EL (cell line): Measurements from ENCODE around the gene MUS81.
"Not testable (repeated sequence)": the region's sequence is repeated elsewhere in the genome, so short reads cannot be mapped to it uniquely, and the experiment has no call there.

ENCODE experiments used
- DNase-seq: peaks from one replicate; pipeline ENCODE4 v3.0.0-alpha.2; 2016

The MUS81 gene

GRCh38 chr11:65880027-65880426, 19.8 kb downstream of the MUS81 start:
- DNase-seq = no peak

- DNase-seq = peak; percentile 51
These were observed 20.7 kb downstream of the MUS81 start for GRCh38 chr11:65880844-65881421.

- no peak for DNase-seq
These were observed 22.2 kb downstream of the MUS81 start for GRCh38 chr11:65882120-65883057.

DNA sequence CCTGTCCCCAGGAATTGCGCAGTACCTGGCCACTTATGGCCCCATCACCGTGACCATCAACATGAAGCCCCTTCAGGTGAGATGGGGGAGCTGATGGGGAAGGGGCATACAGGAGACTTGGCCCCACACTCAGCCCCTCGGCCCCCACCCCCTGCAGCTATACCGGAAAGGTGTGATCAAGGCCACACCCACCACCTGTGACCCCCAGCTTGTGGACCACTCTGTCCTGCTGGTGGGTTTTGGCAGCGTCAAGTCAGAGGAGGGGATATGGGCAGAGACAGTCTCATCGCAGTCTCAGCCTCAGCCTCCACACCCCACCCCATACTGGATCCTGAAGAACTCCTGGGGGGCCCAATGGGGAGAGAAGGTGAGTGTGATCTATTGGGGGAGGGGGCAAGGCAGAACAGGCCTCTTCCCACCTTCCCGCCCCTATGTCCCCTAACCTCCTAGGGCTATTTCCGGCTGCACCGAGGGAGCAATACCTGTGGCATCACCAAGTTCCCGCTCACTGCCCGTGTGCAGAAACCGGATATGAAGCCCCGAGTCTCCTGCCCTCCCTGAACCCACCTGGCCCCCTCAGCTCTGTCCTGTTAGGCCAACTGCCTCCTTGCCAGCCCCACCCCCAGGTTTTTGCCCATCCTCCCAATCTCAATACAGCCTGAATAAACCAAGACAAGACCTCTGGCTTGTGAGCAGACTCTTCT, 23.0 kb downstream of the MUS81 start:
- DNase-seq = no peak

DNA sequence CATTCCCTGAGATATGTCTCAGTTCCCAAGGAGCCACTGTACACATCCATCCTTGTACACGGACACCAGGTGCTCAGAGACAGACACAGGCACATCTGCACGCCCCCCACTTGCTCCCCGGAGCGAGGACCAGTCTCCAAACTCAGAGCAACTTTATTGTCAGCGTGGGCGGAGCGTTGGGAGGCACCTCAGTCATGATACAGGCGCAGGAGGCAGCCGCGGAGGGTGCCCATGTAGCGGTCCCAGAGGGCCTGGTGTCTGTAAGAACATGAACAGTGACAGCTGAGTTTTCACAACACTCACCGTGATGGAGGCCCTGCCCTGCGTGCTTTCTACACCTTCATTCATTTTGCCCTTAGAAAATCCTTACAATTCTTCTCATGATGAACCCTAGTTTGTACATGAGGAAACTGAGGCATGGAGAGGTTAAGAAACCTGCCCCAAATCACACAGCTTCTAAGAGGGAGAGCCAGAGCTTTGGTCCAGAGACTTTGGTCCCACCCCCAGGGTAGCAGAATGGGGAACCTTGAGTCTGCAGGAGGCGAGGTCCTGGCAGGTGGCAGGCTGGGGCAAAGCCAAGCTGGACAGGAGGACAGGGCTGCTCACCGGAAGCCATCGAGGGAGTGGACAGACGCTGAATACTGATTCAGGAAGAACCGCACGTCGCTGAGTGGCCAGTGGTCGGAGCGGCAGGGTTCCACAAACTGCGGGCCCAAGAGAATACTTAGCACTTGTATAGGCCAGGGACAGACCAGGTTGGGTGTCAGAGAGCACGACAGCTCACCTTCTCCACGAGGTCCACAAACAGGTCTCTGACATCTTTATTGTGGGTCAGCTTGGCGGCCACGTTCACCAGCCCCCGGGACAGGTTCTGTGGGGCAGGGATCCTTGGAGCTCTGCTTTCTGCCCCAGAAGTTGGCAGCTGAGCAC, 23.8 kb downstream of the MUS81 start:
- no peak for DNase-seq

DNA sequence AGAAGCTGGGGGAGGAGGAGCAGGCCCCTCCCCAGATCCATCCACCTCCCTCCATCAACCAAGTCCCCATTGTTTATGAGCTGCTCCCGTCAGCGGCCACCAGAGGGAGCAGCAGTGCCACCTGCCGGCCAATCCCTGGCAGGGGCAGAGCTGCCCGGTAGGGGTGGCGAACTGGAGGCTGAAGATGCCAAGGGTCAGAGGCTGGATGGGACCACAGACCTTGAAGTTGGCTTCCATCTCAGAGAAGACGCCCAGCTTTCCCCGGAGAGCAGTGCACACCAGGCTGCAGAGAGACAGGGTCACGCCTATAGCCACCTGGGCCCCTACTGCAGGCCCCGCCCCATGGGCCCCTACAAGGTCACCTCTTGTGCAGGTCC, 24.5 kb downstream of the MUS81 start:
- DNase-seq = peak; percentile 70

DNA sequence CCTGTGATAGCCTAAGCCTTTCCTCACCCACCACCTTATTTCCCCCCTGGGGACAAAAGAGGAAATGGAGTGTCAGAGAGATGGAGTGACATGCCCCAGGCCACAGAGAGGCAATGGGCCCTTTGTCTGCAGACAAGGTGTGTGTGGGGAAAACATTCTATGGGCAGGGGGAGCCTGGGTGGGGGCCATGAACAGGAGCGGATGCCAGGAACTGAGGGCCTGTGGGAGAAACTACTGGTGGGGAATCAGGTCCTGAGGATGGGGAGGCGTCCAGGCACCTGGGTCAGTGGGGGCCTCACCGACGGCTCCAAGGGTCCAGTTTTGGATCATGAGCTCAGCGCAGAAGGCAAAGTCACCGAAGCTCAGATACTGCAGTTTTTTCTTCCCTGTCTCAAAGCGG, 25.0 kb downstream of the MUS81 start:
- no peak for DNase-seq

DNA sequence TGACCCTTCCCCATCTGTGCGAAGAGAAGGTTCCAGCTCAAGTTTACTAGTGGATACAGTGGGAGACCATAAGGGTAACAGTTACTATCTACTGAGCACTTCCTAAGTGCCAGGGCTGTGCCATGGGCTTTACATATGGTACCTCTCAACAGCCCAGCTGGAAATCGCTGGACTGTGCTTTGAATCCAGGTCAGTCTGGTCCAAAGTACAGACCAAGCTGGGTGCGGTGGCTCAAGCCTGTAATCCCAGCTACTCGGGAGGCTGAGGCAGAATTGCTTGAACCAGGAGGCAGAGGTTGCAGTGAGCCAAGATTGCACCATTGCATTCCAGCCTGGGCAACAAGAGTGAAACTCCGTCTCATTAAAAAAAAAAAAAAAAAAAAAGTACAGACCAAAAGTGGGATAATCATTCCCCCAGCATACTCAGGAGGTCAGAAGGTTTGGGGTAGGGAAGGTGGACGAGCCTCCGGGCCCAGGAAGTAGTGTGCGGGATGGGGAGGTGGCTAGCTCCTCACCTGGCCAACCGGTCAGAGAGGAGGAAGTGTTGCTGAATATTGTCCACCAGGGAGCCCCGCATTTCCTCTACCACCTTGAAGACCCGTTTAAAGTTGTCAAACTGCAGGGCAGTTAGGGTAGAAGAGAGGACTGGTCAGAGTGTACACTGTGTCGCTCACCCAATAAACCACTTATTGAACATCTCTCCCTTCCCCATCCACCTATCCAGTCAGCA, 25.7 kb downstream of the MUS81 start:
- DNase-seq = no peak

GRCh38 chr11:65886826-65887722, 26.8 kb downstream of the MUS81 start:
- no peak for DNase-seq

- DNase-seq = no peak
These were observed 27.5 kb downstream of the MUS81 start for GRCh38 chr11:65887723-65888162.

DNA sequence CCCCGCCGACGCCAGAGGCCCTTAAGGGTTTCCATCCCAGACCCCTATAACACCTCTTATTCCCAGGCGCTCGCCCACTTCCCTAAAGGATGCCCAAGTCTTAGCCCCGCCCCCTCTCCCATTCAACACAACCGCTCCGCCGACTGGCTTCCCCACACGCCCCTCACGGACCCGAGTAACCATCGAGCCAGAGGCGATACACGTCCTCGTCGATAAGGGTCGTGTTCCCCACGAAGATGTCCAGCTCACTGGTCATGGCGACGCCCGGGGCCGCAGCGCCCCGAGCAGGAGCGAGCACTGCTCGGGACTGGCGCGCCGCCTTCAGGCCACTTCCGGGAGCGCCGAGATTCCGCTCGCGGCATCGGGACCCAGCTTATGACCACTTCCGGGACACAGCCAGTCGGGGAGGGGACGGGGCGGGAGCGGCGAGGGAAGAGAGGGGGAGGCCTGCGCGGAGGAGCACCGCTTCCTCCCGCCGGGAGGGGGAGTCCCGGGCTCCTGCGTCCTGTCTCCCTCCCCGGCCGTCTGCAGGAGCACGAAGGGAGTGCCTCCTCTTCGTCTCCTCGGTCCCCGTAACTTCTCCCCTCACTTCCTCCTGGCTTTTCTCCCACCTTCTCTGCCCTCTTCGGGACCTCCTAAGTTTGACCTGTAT, 28.1 kb downstream of the MUS81 start, which contains the start of gene FIBP:
Gene FIBP, minus strand, starts transcription at position 309 of the 652 bp plus-strand sequence. Its CDS starts 53 bp downstream, at position 256.
- DNase-seq = peak; percentile 98

DNA sequence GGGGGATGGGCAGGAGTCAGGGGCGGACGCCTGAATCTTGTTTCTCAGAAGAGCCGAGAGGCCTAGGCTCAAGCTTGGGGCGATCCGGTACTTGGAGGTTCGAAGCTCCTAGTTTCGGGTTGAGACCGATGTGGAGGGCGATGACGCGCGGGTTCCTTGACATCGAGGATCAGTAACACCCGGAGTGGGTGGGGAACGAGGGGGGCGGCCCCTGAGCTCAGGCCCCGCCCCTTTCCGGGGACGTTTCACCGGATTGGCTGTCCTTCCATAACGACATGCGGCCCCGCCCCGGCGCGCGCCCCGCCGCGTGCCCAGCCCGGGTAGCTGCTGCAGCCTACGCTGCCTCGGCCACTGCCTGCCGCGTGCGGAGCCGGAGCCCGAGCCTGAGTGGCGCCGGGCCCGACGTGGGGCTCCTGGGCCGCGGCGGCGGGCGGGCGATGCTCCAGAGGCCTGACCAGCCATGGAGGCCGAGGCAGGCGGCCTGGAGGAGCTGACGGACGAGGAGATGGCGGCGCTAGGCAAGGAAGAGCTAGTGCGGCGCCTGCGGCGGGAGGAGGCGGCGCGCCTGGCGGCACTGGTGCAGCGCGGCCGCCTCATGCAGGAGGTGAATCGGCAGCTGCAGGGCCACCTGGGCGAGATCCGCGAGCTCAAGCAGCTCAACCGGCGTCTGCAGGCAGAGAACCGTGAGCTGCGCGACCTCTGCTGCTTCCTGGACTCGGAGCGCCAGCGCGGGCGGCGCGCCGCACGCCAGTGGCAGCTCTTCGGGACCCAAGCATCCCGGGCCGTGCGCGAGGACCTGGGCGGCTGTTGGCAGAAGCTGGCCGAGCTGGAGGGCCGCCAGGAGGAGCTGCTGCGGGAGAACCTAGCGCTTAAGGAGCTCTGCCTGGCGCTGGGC, 30.3 kb downstream of the MUS81 start, which contains the start of gene CCDC85B:
Gene CCDC85B, plus strand, starts transcription at position 350 of the 895 bp plus-strand sequence. Its CDS starts 111 bp downstream, at position 461.
- peak; percentile 97 for DNase-seq

GRCh38 chr11:65891219-65892136, 31.2 kb downstream of the MUS81 start:
- DNase-seq = peak; percentile 81

DNA sequence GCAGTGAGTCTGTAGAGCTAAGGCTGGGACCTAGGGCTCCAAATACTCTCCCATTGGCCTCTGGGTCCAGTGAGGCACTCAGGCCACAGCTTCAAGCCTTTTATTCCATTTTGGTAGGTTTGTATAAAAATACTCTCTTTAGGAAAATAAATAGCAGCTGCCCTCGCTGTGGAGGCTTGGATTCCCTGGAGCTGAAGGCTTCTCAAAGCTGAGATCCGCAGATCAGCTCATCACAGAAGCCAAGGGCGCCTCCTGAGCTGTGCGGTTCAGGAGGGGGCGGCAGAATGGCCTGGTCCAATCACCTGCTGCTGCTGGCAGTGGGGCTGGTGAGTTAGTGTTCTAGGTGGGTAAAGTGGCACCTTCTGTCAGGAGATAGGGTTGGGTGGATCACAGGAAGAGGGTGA, 31.9 kb downstream of the MUS81 start:
- not testable (repeated sequence) for DNase-seq

DNA sequence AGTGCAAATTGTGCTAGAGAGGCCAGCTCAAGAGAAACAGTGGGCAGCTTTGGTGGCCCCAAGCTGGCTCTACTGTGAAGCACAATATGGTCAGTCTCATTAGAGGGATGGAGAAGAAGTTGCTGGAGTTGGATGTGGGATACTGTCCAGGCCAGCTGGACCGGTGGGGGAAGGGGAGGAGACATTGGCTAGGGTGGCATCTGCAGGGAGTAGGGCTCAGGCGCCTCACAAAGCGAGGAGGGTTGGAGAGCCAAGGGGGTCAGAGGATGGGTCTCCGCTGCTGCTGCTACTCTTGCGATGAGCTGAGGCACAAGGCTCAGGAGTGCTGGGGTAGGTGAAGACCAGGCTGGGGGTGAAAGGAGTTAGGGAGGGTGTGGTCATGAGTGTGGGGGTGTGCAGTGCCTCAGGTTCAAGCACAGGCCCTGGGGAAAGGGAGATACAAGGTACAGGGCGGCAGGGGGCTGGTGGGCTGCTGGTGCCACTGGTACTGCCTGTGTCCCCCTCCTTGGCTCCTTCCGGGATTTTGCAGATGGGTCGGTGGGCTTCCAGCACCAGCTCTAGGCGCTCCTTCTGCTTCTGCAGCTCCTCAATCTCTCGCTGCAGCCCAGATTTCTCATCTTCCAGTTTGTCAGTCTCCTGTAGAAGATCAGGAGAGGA, 32.6 kb downstream of the MUS81 start:
- peak; percentile 53 for DNase-seq

- DNase-seq = peak; percentile 46
These were observed 33.9 kb downstream of the MUS81 start for GRCh38 chr11:65894034-65894591.
